NCI-H187 treated with DMSO at 0.1 percent for 48 hours (cell line): ENCODE measurements around the gene ESR1.
"Not testable (repeated sequence)": the region's sequence is repeated elsewhere in the genome, so short reads cannot be mapped to it uniquely, and the experiment has no call there.

Experiments
- DNase-seq: peaks from one replicate; lab custom pipeline; 2025; lab: John Stamatoyannopoulos, UW

The ESR1 gene

GRCh38 chr6:152054441-152054840, 247.0 kb downstream of the ESR1 start:
- DNase-seq: no peak

GRCh38 chr6:152055517-152055916, 248.0 kb downstream of the ESR1 start:
- no peak for DNase-seq

- DNase-seq: no peak
These were observed 250.5 kb downstream of the ESR1 start for GRCh38 chr6:152057832-152058498.

- DNase-seq: no peak
These were observed 252.4 kb downstream of the ESR1 start for GRCh38 chr6:152059909-152060308.

- no peak for DNase-seq
These were observed 255.0 kb downstream of the ESR1 start for GRCh38 chr6:152062476-152062875.

GRCh38 chr6:152063170-152063921, 255.9 kb downstream of the ESR1 start:
- no peak for DNase-seq

- no peak for DNase-seq
These were observed 261.3 kb downstream of the ESR1 start for GRCh38 chr6:152068622-152069261.

GRCh38 chr6:152070556-152070955, 263.1 kb downstream of the ESR1 start:
- DNase-seq: no peak

- DNase-seq: no peak
These were observed 263.8 kb downstream of the ESR1 start for GRCh38 chr6:152071318-152071717.

GRCh38 chr6:152071843-152072242, 264.4 kb downstream of the ESR1 start:
- no peak for DNase-seq

GRCh38 chr6:152076242-152076641, 268.8 kb downstream of the ESR1 start:
- DNase-seq: not testable (repeated sequence)

- no peak for DNase-seq
These were observed 270.5 kb downstream of the ESR1 start for GRCh38 chr6:152078001-152078400.

GRCh38 chr6:152078804-152079203, 271.3 kb downstream of the ESR1 start:
- DNase-seq: no peak

GRCh38 chr6:152085451-152085921, 278.0 kb downstream of the ESR1 start:
- no peak for DNase-seq

- DNase-seq: no peak
These were observed 278.9 kb downstream of the ESR1 start for GRCh38 chr6:152086223-152086873.

- DNase-seq: no peak
These were observed 279.6 kb downstream of the ESR1 start for GRCh38 chr6:152087096-152087495.

GRCh38 chr6:152087701-152088100, 280.2 kb downstream of the ESR1 start:
- no peak for DNase-seq

- DNase-seq: no peak
These were observed 282.5 kb downstream of the ESR1 start for GRCh38 chr6:152089992-152090391.

- DNase-seq: no peak
These were observed 283.7 kb downstream of the ESR1 start for GRCh38 chr6:152091201-152091600.

GRCh38 chr6:152091851-152092341, 284.4 kb downstream of the ESR1 start:
- DNase-seq: no peak

GRCh38 chr6:152093711-152094110, 286.2 kb downstream of the ESR1 start:
- DNase-seq: no peak

- no peak for DNase-seq
These were observed 286.8 kb downstream of the ESR1 start for GRCh38 chr6:152094276-152094675.
